Gastroesophageal sphincter (tissue), 3 donors: ENCODE measurements around the gene GATAD2A.

Experiments used
- POLR2A ChIP-seq, 2 donors: fragments of 450-650 bp; IDR thresholded peaks; one replicate each; pipeline ENCODE4 v1.6.1; 2017; ENCODE audit warnings: antibody characterized with exemption in 2 of 2, mild to moderate bottlenecking in 2 of 2, moderate library complexity in 1 of 2
- POLR2AphosphoS5 ChIP-seq: sonication (generic); formaldehyde crosslinking; IDR thresholded peaks from one replicate; pipeline ENCODE4 v1.6.1; 2017; ENCODE audit warnings: antibody characterized with exemption
- TF ChIP-seq, protein P1 (sequence below), 4 experiments: fragments of 200-600 bp in 2 of 4; fragments of 450-650 bp in 2 of 4; sonication (generic) in 1 of 4; IDR thresholded peaks; one replicate each; pipeline ENCODE4 v1.5.1; 2017 to 2019; ENCODE audit warnings: antibody characterized with exemption in 4 of 4, mild to moderate bottlenecking in 2 of 4, moderate library complexity in 2 of 4

GRCh38 chr19:19531951-19532805 is 126.7 kb downstream of the GATAD2A start:
- TF ChIP-seq POLR2A (IDR thresholded peaks at IDR 0.05), result no peak
- TF ChIP-seq POLR2AphosphoS5, result no peak
- TF ChIP-seq, protein P1, sequence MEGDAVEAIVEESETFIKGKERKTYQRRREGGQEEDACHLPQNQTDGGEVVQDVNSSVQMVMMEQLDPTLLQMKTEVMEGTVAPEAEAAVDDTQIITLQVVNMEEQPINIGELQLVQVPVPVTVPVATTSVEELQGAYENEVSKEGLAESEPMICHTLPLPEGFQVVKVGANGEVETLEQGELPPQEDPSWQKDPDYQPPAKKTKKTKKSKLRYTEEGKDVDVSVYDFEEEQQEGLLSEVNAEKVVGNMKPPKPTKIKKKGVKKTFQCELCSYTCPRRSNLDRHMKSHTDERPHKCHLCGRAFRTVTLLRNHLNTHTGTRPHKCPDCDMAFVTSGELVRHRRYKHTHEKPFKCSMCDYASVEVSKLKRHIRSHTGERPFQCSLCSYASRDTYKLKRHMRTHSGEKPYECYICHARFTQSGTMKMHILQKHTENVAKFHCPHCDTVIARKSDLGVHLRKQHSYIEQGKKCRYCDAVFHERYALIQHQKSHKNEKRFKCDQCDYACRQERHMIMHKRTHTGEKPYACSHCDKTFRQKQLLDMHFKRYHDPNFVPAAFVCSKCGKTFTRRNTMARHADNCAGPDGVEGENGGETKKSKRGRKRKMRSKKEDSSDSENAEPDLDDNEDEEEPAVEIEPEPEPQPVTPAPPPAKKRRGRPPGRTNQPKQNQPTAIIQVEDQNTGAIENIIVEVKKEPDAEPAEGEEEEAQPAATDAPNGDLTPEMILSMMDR (IDR thresholded peaks at IDR 0.05), result peak in 3 of 4 experiments; percentile 92 to 98 (median 93)
